Measurements from ENCODE around the gene LRTM2.

GRCh38 chr12:1857821-1858220, 37.5 kb downstream of the LRTM2 start:
- no peak for TF ChIP-seq POLR2A (IDR thresholded peaks at IDR 0.05)
- TF ChIP-seq, protein P1, sequence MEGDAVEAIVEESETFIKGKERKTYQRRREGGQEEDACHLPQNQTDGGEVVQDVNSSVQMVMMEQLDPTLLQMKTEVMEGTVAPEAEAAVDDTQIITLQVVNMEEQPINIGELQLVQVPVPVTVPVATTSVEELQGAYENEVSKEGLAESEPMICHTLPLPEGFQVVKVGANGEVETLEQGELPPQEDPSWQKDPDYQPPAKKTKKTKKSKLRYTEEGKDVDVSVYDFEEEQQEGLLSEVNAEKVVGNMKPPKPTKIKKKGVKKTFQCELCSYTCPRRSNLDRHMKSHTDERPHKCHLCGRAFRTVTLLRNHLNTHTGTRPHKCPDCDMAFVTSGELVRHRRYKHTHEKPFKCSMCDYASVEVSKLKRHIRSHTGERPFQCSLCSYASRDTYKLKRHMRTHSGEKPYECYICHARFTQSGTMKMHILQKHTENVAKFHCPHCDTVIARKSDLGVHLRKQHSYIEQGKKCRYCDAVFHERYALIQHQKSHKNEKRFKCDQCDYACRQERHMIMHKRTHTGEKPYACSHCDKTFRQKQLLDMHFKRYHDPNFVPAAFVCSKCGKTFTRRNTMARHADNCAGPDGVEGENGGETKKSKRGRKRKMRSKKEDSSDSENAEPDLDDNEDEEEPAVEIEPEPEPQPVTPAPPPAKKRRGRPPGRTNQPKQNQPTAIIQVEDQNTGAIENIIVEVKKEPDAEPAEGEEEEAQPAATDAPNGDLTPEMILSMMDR (IDR thresholded peaks at IDR 0.05): no peak
